ENCODE data around the gene ANAPC2. TPM values are rescaled to one million over a fixed set of nuclear protein-coding genes. Genes with fewer than 3 reads are reported as not detected.
A peak's percentile ranks its signal among the peaks of the same experiment; 100 is the strongest.

Gene ANAPC2
- total RNA-seq, 1 donor from 2014 or later, result 58.5 TPM

GRCh38 chr9:137128158-137128861 is 60.0 kb downstream of the ANAPC2 start:
- intact Hi-C loops (cut with micrococcal nuclease), result loop anchor here (2.0 to 10.0 kb wide), 5 partner anchors 42 to 1034 kb away; partner anchors contain the start of genes LRRC26, MAN1B1, NACC2 and TMEM210
- peaks cover 3% of the 10 kb centered on the region for H3K27me3 Mint-ChIP-seq (ENCODE audit: low read depth)
- no peak for DNase-seq (ENCODE audit: low spot score)
- H3K9me3 Mint-ChIP-seq, result no peaks in the 10 kb centered on the region
- peaks cover 3% of the 10 kb centered on the region for H3K36me3 Mint-ChIP-seq (ENCODE audit: low read depth)
- H3K4me1 Mint-ChIP-seq (ENCODE audit: low read depth), result peaks cover 24% of the 10 kb centered on the region
- peak overlapping the region; percentile 78 for H3K27ac Mint-ChIP-seq
- peak overlapping the region; percentile 88 for H3K4me3 Mint-ChIP-seq (ENCODE audit: low read depth)

- H3K9me3 Mint-ChIP-seq, result no peaks in the 10 kb centered on the region
- peaks cover 26% of the 10 kb centered on the region for H3K4me1 Mint-ChIP-seq (ENCODE audit: low read depth)
- H3K27me3 Mint-ChIP-seq (ENCODE audit: low read depth), result no peaks in the 10 kb centered on the region
- peaks cover 3% of the 10 kb centered on the region for H3K36me3 Mint-ChIP-seq (ENCODE audit: low read depth)
- intact Hi-C loops (cut with micrococcal nuclease), result loop anchor here (2.0 to 10.0 kb wide), 5 partner anchors 41 to 1033 kb away; partner anchors contain the start of genes LRRC26, MAN1B1, NACC2 and TMEM210
- DNase-seq (ENCODE audit: low spot score), result peak; percentile 36
- H3K27ac Mint-ChIP-seq, result peak overlapping the region; percentile 87
- H3K4me3 Mint-ChIP-seq (ENCODE audit: low read depth), result peak overlapping the region; percentile 88
These were observed 60.8 kb downstream of the ANAPC2 start for GRCh38 chr9:137127301-137128157.

GRCh38 chr9:137126786-137127185 is 61.6 kb downstream of the ANAPC2 start:
- DNase-seq (ENCODE audit: low spot score), result no peak
- Mint-ChIP-seq H3K9me3 (no peaks in the 10 kb centered on the region), H3K4me1 (ENCODE audit: low read depth) (peaks cover 32% of the 10 kb centered on the region), H3K27ac (peak overlapping the region; percentile 87), H3K4me3 (ENCODE audit: low read depth) (peak overlapping the region; percentile 88), H3K27me3 (ENCODE audit: low read depth) (no peaks in the 10 kb centered on the region), H3K36me3 (ENCODE audit: low read depth) (peaks cover 3% of the 10 kb centered on the region)
- intact Hi-C loops (cut with micrococcal nuclease), result loop anchor here (5.0 to 10.0 kb wide), 4 partner anchors 48 to 1032 kb away; partner anchors contain the start of genes LRRC26, NACC2, TMEM210 and TPRN

Other genes with a start within 250 kb of the ANAPC2 start
- 94.4 and 95.9 TPM in 2 replicates for gene FBXW5, start 243.8 kb downstream of the ANAPC2 start, total RNA-seq
- gene C8G, start 243.3 kb downstream of the ANAPC2 start, total RNA-seq, result 0.76 and 0.89 TPM in 2 replicates
- 2.0 and 2.1 TPM in 2 replicates for gene LCN12, start 236.3 kb downstream of the ANAPC2 start, total RNA-seq
- not detected in 2 replicates for gene PTGDS, start 211.1 kb downstream of the ANAPC2 start, total RNA-seq
- gene LCNL1, start 205.6 kb downstream of the ANAPC2 start, total RNA-seq, result not detected in 2 replicates
- 60.5 and 72.6 TPM in 2 replicates for gene PAXX, start 196.1 kb downstream of the ANAPC2 start, total RNA-seq
- gene CLIC3, start 192.0 kb downstream of the ANAPC2 start, total RNA-seq, result not detected in 2 replicates
- 27.4 and 31.4 TPM in 2 replicates for gene ABCA2, start 160.3 kb downstream of the ANAPC2 start, total RNA-seq
- gene FUT7, start 156.5 kb downstream of the ANAPC2 start, total RNA-seq, result 0.21 TPM in 1 of 2 replicates, not detected in the other
- 32.7 and 36.0 TPM in 2 replicates for gene NPDC1, start 142.4 kb downstream of the ANAPC2 start, total RNA-seq
- gene ENTPD2, start 134.5 kb downstream of the ANAPC2 start, total RNA-seq, result not detected in 2 replicates
- gene SAPCD2, start 118.0 kb downstream of the ANAPC2 start, total RNA-seq, result 26.5 and 27.1 TPM in 2 replicates
- gene UAP1L1, start 111.0 kb downstream of the ANAPC2 start, total RNA-seq, result 20.0 and 22.3 TPM in 2 replicates
- 47.5 and 52.2 TPM in 2 replicates for gene MAN1B1, start 101.6 kb downstream of the ANAPC2 start, total RNA-seq
- gene DPP7, start 73.8 kb downstream of the ANAPC2 start, total RNA-seq, result 318 and 321 TPM in 2 replicates
- 0.07 TPM in 1 of 2 replicates, not detected in the other for gene GRIN1, start 49.4 kb downstream of the ANAPC2 start, total RNA-seq
- 0.21 and 0.34 TPM in 2 replicates for gene LRRC26, start 18.5 kb downstream of the ANAPC2 start, total RNA-seq
- not detected in 2 replicates for gene TMEM210, start 16.5 kb downstream of the ANAPC2 start, total RNA-seq
- 91.6 and 91.8 TPM in 2 replicates for gene SSNA1, start 116 bp upstream of the ANAPC2 start, total RNA-seq
- gene TPRN, start 12.2 kb upstream of the ANAPC2 start, total RNA-seq, result 16.4 and 18.2 TPM in 2 replicates
- gene TMEM203, start 17.1 kb upstream of the ANAPC2 start, total RNA-seq, result 34.9 and 35.0 TPM in 2 replicates
- 38.2 and 40.2 TPM in 2 replicates for gene NDOR1, start 17.1 kb upstream of the ANAPC2 start, total RNA-seq
- gene RNF208, start 33.7 kb upstream of the ANAPC2 start, total RNA-seq, result 9.5 and 10.1 TPM in 2 replicates
- gene CYSRT1, start 36.6 kb upstream of the ANAPC2 start, total RNA-seq, result 0.41 and 0.50 TPM in 2 replicates
- gene RNF224, start 38.9 kb upstream of the ANAPC2 start, total RNA-seq, result not detected in 2 replicates
- gene SLC34A3, start 42.3 kb upstream of the ANAPC2 start, total RNA-seq, result not detected in 2 replicates
- 357 and 361 TPM in 2 replicates for gene TUBB4B, start 52.7 kb upstream of the ANAPC2 start, total RNA-seq
- gene STPG3, start 62.7 kb upstream of the ANAPC2 start, total RNA-seq, result 0.48 TPM in 2 replicates
- gene NELFB, start 66.8 kb upstream of the ANAPC2 start, total RNA-seq, result 71.4 and 72.6 TPM in 2 replicates
- 17.2 and 17.5 TPM in 2 replicates for gene TOR4A, start 89.2 kb upstream of the ANAPC2 start, total RNA-seq
- gene NRARP, start 113.7 kb upstream of the ANAPC2 start, total RNA-seq, result 9.3 and 11.2 TPM in 2 replicates
- 6.8 and 8.0 TPM in 2 replicates for gene EXD3, start 234.6 kb upstream of the ANAPC2 start, total RNA-seq
- gene NOXA1, start 234.8 kb upstream of the ANAPC2 start, total RNA-seq, result 0.39 and 0.46 TPM in 2 replicates